22Rv1 (cell line): ENCODE data around the gene DEFB132.

Experiments used
- H3K27ac ChIP-seq: fragments of 450-650 bp; 2 replicates; pipeline ENCODE4 v1.5.1; 2017
- CTCF ChIP-seq: fragments of 450-650 bp; IDR thresholded peaks from 2 replicates; pipeline ENCODE4 v1.5.1; 2017; ENCODE audit warnings: mild to moderate bottlenecking
- ZFX ChIP-seq: fragments of 450-650 bp; IDR thresholded peaks from 2 replicates; pipeline ENCODE4 v1.6.1; 2017; ENCODE audit warnings: antibody characterized with exemption, borderline replicate concordance

Gene DEFB132

GRCh38 chr20:297925-298775 is 40.6 kb downstream of the DEFB132 start:
- TF ChIP-seq ZFX (no peak), CTCF (no peak)
- peak overlapping the region; percentile 97 for H3K27ac ChIP-seq

GRCh38 chr20:298776-299391 is 41.4 kb downstream of the DEFB132 start:
- peak overlapping the region; percentile 97 for H3K27ac ChIP-seq
- TF ChIP-seq CTCF (no peak), ZFX (no peak)

- peak overlapping the region; percentile 22; the same call in 1 of the 2 replicates for H3K27ac ChIP-seq
- TF ChIP-seq CTCF (no peak), ZFX (no peak)
Observed at GRCh38 chr20:300345-300990, 42.9 kb downstream of the DEFB132 start.

- H3K27ac ChIP-seq = no peak overlapping the region
- TF ChIP-seq ZFX (no peak), CTCF (no peak)
Observed at GRCh38 chr20:301886-302848, 44.6 kb downstream of the DEFB132 start.

- no peak for TF ChIP-seq CTCF
- no peak for TF ChIP-seq ZFX
- H3K27ac ChIP-seq = no peak overlapping the region
Observed at GRCh38 chr20:305745-306144, 48.2 kb downstream of the DEFB132 start.

GRCh38 chr20:308427-309038 is 51.0 kb downstream of the DEFB132 start:
- no peak overlapping the region for H3K27ac ChIP-seq
- TF ChIP-seq CTCF = no peak
- no peak for TF ChIP-seq ZFX
